ENCODE data around the gene MTG2.

Gene MTG2

GRCh38 chr20:62240020-62240685, 57.3 kb downstream of the MTG2 start:
- no peak for DNase-seq (ENCODE audit: low read depth)
- TF ChIP-seq CTCF (IDR thresholded peaks at IDR 0.05; ENCODE audit: control insufficient read depth, insufficient read depth, low read depth, low read length, missing control alignments) = no peak
- H3K4me3 ChIP-seq (ENCODE audit: control insufficient read depth, low read depth, low read length) = no peak overlapping the region

GRCh38 chr20:62241506-62241905, 58.7 kb downstream of the MTG2 start:
- DNase-seq (ENCODE audit: low read depth) = no peak
- H3K4me3 ChIP-seq (ENCODE audit: control insufficient read depth, low read depth, low read length) = no peak overlapping the region
- TF ChIP-seq CTCF (IDR thresholded peaks at IDR 0.05; ENCODE audit: control insufficient read depth, insufficient read depth, low read depth, low read length, missing control alignments) = no peak

- no peak overlapping the region for H3K4me3 ChIP-seq (ENCODE audit: control insufficient read depth, low read depth, low read length)
- TF ChIP-seq CTCF (IDR thresholded peaks at IDR 0.05; ENCODE audit: control insufficient read depth, insufficient read depth, low read depth, low read length, missing control alignments) = no peak
- no peak for DNase-seq (ENCODE audit: low read depth)
Measured at GRCh38 chr20:62242176-62242575, 59.3 kb downstream of the MTG2 start.

- no peak for TF ChIP-seq CTCF (IDR thresholded peaks at IDR 0.05; ENCODE audit: control insufficient read depth, insufficient read depth, low read depth, low read length, missing control alignments)
- H3K4me3 ChIP-seq (ENCODE audit: control insufficient read depth, low read depth, low read length) = no peak overlapping the region
- no peak for DNase-seq (ENCODE audit: low read depth)
Measured at GRCh38 chr20:62243106-62243505, 60.3 kb downstream of the MTG2 start.

- no peak for TF ChIP-seq CTCF (IDR thresholded peaks at IDR 0.05; ENCODE audit: control insufficient read depth, insufficient read depth, low read depth, low read length, missing control alignments)
- DNase-seq (ENCODE audit: low read depth) = no peak
- H3K4me3 ChIP-seq (ENCODE audit: control insufficient read depth, low read depth, low read length) = no peak overlapping the region
Measured at GRCh38 chr20:62243906-62244515, 61.2 kb downstream of the MTG2 start.

GRCh38 chr20:62244644-62245108, 61.8 kb downstream of the MTG2 start:
- DNase-seq (ENCODE audit: low read depth) = no peak
- no peak overlapping the region for H3K4me3 ChIP-seq (ENCODE audit: control insufficient read depth, low read depth, low read length)
- no peak for TF ChIP-seq CTCF (IDR thresholded peaks at IDR 0.05; ENCODE audit: control insufficient read depth, insufficient read depth, low read depth, low read length, missing control alignments)

All from AG09309 (cell line).